PC-9 (cell line): ENCODE measurements around the gene XXYLT1. TPM values are rescaled to one million over a fixed set of nuclear protein-coding genes. Genes with fewer than 3 reads are reported as not detected.

Experiments used
- BruUV-seq: library from RNA; stranded (reverse); fragments of 400-500 nt; replicated peaks from 2 replicates; lab custom pipeline; 2021; lab: Mats Ljungman, UMichigan
- CTCF ChIA-PET: fragments of 300-600 bp; sonication (Branson Sonifier 250); formaldehyde crosslinking; loops from one replicate; lab custom pipeline; 2022; ENCODE audit warnings: antibody characterized with exemption; lab: Charles Lee
- POLR2A ChIA-PET: fragments of 300-600 bp; sonication (Branson Sonifier 250); formaldehyde crosslinking; loops from one replicate; lab custom pipeline; 2022; ENCODE audit warnings: antibody characterized with exemption; ENCODE audit not compliant: unreplicated experiment; lab: Charles Lee
- DNase-seq, 2 experiments: peaks; one replicate each; pipeline versions ENCODE4 v3.0.0 to v3.0.0-alpha.2; 2015 to 2022; ENCODE audit warnings: mixed read lengths in 1 of 2
- H2AFZ ChIP-seq: fragments of 200-600 bp; sonication (generic); 2 replicates; pipeline ENCODE4 v1.8.1; 2017; ENCODE audit warnings: antibody characterized with exemption
- H3F3A ChIP-seq: fragments of 200-600 bp; sonication (generic); 2 replicates; pipeline ENCODE4 v1.8.1; 2017; ENCODE audit warnings: antibody characterized with exemption, mild to moderate bottlenecking, low read depth; ENCODE audit not compliant: insufficient read depth
- H3K27ac ChIP-seq: fragments of 200-600 bp; sonication (generic); 2 replicates; pipeline ENCODE4 v1.6.1; 2016; ENCODE audit warnings: mixed run types
- H3K27me3 ChIP-seq: fragments of 200-600 bp; sonication (generic); 2 replicates; pipeline ENCODE4 v1.6.1; 2016; ENCODE audit warnings: low read depth, mixed run types; ENCODE audit not compliant: insufficient read depth
- H3K36me3 ChIP-seq: fragments of 200-600 bp; sonication (generic); 2 replicates; pipeline ENCODE4 v1.6.1; 2016; ENCODE audit warnings: low read depth, mixed run types
- H3K4me1 ChIP-seq: fragments of 200-600 bp; sonication (generic); replicated peaks from 2 replicates; pipeline ENCODE4 v1.6.1; 2016; ENCODE audit warnings: mixed run types; ENCODE audit not compliant: insufficient read depth
- H3K4me2 ChIP-seq: fragments of 200-600 bp; sonication (generic); 2 replicates; pipeline ENCODE4 v1.6.1; 2017; ENCODE audit warnings: mixed run types
- H3K4me3 ChIP-seq: fragments of 200-600 bp; sonication (generic); 2 replicates; pipeline ENCODE4 v1.6.1; 2016; ENCODE audit warnings: mixed run types
- H3K79me2 ChIP-seq: fragments of 200-600 bp; sonication (generic); 2 replicates; pipeline ENCODE4 v1.6.1; 2017; ENCODE audit warnings: low read depth, mixed run types
- H3K9me2 ChIP-seq: fragments of 200-600 bp; sonication (generic); 2 replicates; pipeline ENCODE4 v1.8.1; 2017; ENCODE audit warnings: mild to moderate bottlenecking; ENCODE audit not compliant: insufficient read depth
- H3K9me3 ChIP-seq: fragments of 200-600 bp; sonication (generic); 2 replicates; pipeline ENCODE4 v1.8.1; 2016; ENCODE audit warnings: low read depth; ENCODE audit not compliant: insufficient read depth
- H4K20me1 ChIP-seq: fragments of 200-600 bp; sonication (generic); 2 replicates; pipeline ENCODE4 v1.8.1; 2017; ENCODE audit not compliant: insufficient read depth
- CTCF ChIP-seq: fragments of 200-600 bp; sonication (generic); conservative IDR thresholded peaks from 2 replicates; pipeline ENCODE4 v1.6.1; 2017; ENCODE audit warnings: mixed run types, antibody characterized with exemption, mild to moderate bottlenecking, moderate library complexity
- EZH2 ChIP-seq: fragments of 200-600 bp; sonication (generic); IDR thresholded peaks from 2 replicates; pipeline ENCODE4 v1.8.0; 2017; ENCODE audit warnings: antibody characterized with exemption, low read depth
- intact Hi-C: fragments of 100-400 bp; cut with micrococcal nuclease; formaldehyde crosslinking; loops from one replicate; pipeline ENCODE4 v1.10.0; 2022; ENCODE audit not compliant: unreplicated experiment
- total RNA-seq: library from RNA; stranded (reverse); gene quantifications from 2 replicates; pipeline ENCODE4 v1.2.3, GENCODE V29; 2021

Gene XXYLT1
- total RNA-seq, 1 experiment from 2014 or later, result 13.3 TPM

- H3K9me2 ChIP-seq, result no peaks in the 10 kb centered on the region
- no peaks in the 10 kb centered on the region for H3K4me1 ChIP-seq
- DNase-seq, result no peak
- H4K20me1 ChIP-seq, result no peaks in the 10 kb centered on the region; the same call in 1 of the 2 replicates
- CTCF ChIA-PET, result no interaction called here
- H3K79me2 ChIP-seq, result no peaks in the 10 kb centered on the region
- H3K27me3 ChIP-seq, result no peaks in the 10 kb centered on the region
- H2AFZ ChIP-seq, result no peak overlapping the region
- no peak overlapping the region for H3K4me2 ChIP-seq
- H3F3A ChIP-seq, result no peaks in the 10 kb centered on the region
- TF ChIP-seq EZH2, result no peak
- TF ChIP-seq CTCF, result no peak
- H3K9me3 ChIP-seq, result no peaks in the 10 kb centered on the region
- H3K36me3 ChIP-seq, result no peaks in the 10 kb centered on the region
- no peak overlapping the region for H3K27ac ChIP-seq
- POLR2A ChIA-PET, result no interaction called here
- BruUV-seq, result no TSS peak
- intact Hi-C loops, result no loop called here
- no peak overlapping the region for H3K4me3 ChIP-seq
Measured at GRCh38 chr3:195248281-195248680, 22.7 kb downstream of the XXYLT1 start.

GRCh38 chr3:195247863-195248189, 23.1 kb downstream of the XXYLT1 start:
- no peak overlapping the region for H3K4me3 ChIP-seq
- TF ChIP-seq EZH2 (no peak), CTCF (no peak)
- no peaks in the 10 kb centered on the region for H3K27me3 ChIP-seq
- intact Hi-C loops, result no loop called here
- no peak overlapping the region for H3K27ac ChIP-seq
- DNase-seq, result no peak
- ChIA-PET CTCF (no interaction called here), POLR2A (no interaction called here)
- no peaks in the 10 kb centered on the region for H3F3A ChIP-seq
- H3K9me2 ChIP-seq, result no peaks in the 10 kb centered on the region
- no TSS peak for BruUV-seq
- H2AFZ ChIP-seq, result no peak overlapping the region
- H3K4me2 ChIP-seq, result no peak overlapping the region
- no peaks in the 10 kb centered on the region for H3K36me3 ChIP-seq
- H3K4me1 ChIP-seq, result no peaks in the 10 kb centered on the region
- no peaks in the 10 kb centered on the region for H3K79me2 ChIP-seq
- H3K9me3 ChIP-seq, result no peaks in the 10 kb centered on the region
- H4K20me1 ChIP-seq, result no peaks in the 10 kb centered on the region; the same call in 1 of the 2 replicates

GRCh38 chr3:195247086-195247862, 23.7 kb downstream of the XXYLT1 start:
- no peaks in the 10 kb centered on the region for H3K9me3 ChIP-seq
- no peak overlapping the region for H3K4me2 ChIP-seq
- CTCF ChIA-PET, result no interaction called here
- H4K20me1 ChIP-seq, result no peaks in the 10 kb centered on the region; the same call in 1 of the 2 replicates
- H3K27me3 ChIP-seq, result no peaks in the 10 kb centered on the region
- H2AFZ ChIP-seq, result no peak overlapping the region
- TF ChIP-seq EZH2, result no peak
- no peak for TF ChIP-seq CTCF
- H3K4me1 ChIP-seq, result no peaks in the 10 kb centered on the region
- H3K4me3 ChIP-seq, result no peak overlapping the region
- POLR2A ChIA-PET, result no interaction called here
- H3K79me2 ChIP-seq, result no peaks in the 10 kb centered on the region
- DNase-seq, result no peak
- no peak overlapping the region for H3K27ac ChIP-seq
- H3K36me3 ChIP-seq, result no peaks in the 10 kb centered on the region
- intact Hi-C loops, result no loop called here
- no peaks in the 10 kb centered on the region for H3K9me2 ChIP-seq
- no TSS peak for BruUV-seq
- no peaks in the 10 kb centered on the region for H3F3A ChIP-seq
